HepG2 (cell line): ENCODE results near the gene PRSS36. TPM values are rescaled to one million over a fixed set of nuclear protein-coding genes. Genes with fewer than 3 reads are reported as not detected.

Experiments used
- AKAP8 ChIP-seq: sonication (generic); formaldehyde crosslinking; IDR thresholded peaks from 2 replicates; pipeline ENCODE4 v1.5.1; 2020; ENCODE audit warnings: mild to moderate bottlenecking, missing genetic modification reagents
- ARNT2 ChIP-seq: sonication (generic); formaldehyde crosslinking; IDR thresholded peaks from 2 replicates; pipeline ENCODE4 v1.8.0; 2022; ENCODE audit warnings: mild to moderate bottlenecking, low read depth, missing genetic modification reagents, moderate library complexity
- FOXA3 ChIP-seq: IDR thresholded peaks from 2 replicates; pipeline ENCODE4 v1.6.1; 2016; ENCODE audit warnings: missing genetic modification reagents, missing compliant biosample characterization
- GATAD2A ChIP-seq: IDR thresholded peaks from 2 replicates; pipeline ENCODE4 v1.6.1; 2016
- JUND ChIP-seq: sonication (generic); formaldehyde crosslinking; IDR thresholded peaks from 2 replicates; pipeline ENCODE4 v1.8.0; 2022; ENCODE audit warnings: mild to moderate bottlenecking, missing genetic modification reagents
- KDM2A ChIP-seq: sonication (generic); formaldehyde crosslinking; IDR thresholded peaks from 2 replicates; pipeline ENCODE4 v1.4.0; 2020; ENCODE audit warnings: low read depth, missing genetic modification reagents, borderline replicate concordance
- MIER3 ChIP-seq: IDR thresholded peaks from 2 replicates; pipeline ENCODE4 v1.6.1; 2016; ENCODE audit warnings: missing compliant biosample characterization, borderline replicate concordance
- MYC ChIP-seq: sonication (generic); formaldehyde crosslinking; IDR thresholded peaks from 2 replicates; pipeline ENCODE4 v1.9.0; 2021; ENCODE audit warnings: missing genetic modification reagents, borderline replicate concordance
- NCOA2 ChIP-seq: sonication (generic); formaldehyde crosslinking; IDR thresholded peaks from 2 replicates; pipeline ENCODE4 v1.8.0; 2022; ENCODE audit warnings: inconsistent platforms
- RARA ChIP-seq: IDR thresholded peaks from 2 replicates; pipeline ENCODE4 v1.6.1; 2016; ENCODE audit warnings: missing genetic modification reagents, missing compliant biosample characterization
- SIN3A ChIP-seq: IDR thresholded peaks from 2 replicates; pipeline ENCODE4 v1.6.1; 2011; ENCODE audit warnings: low read depth, mild to moderate bottlenecking, control low read depth, low read length, borderline replicate concordance
- SOX5 ChIP-seq: IDR thresholded peaks from 2 replicates; pipeline ENCODE4 v1.6.1; 2016; ENCODE audit warnings: borderline replicate concordance
- TBX2 ChIP-seq: sonication (generic); formaldehyde crosslinking; IDR thresholded peaks from 2 replicates; pipeline ENCODE4 v1.5.0; 2020; ENCODE audit warnings: missing genetic modification reagents, mild to moderate bottlenecking, borderline replicate concordance
- TFDP1 ChIP-seq: IDR thresholded peaks from 2 replicates; pipeline ENCODE4 v1.6.1; 2016; ENCODE audit warnings: missing compliant biosample characterization, missing genetic modification reagents, borderline replicate concordance
- ZBTB26 ChIP-seq: IDR thresholded peaks from 2 replicates; pipeline ENCODE4 v1.6.1; 2016; ENCODE audit warnings: missing compliant biosample characterization, missing genetic modification reagents, borderline replicate concordance
- ZBTB40 ChIP-seq, 2 experiments: fragments of 450-650 bp in 1 of 2; sonication (generic) in 1 of 2; formaldehyde crosslinking in 1 of 2; IDR thresholded peaks; 2 replicates each; pipeline versions ENCODE4 v1.6.1 to v1.8.0; 2016 to 2022; ENCODE audit warnings: antibody characterized with exemption in 1 of 2, mild to moderate bottlenecking in 1 of 2, missing genetic modification reagents in 1 of 2
- ZNF331 ChIP-seq: sonication (generic); formaldehyde crosslinking; IDR thresholded peaks from 2 replicates; pipeline ENCODE4 v1.4.0; 2020; ENCODE audit warnings: missing genetic modification reagents
- ZNF484 ChIP-seq: sonication (generic); formaldehyde crosslinking; IDR thresholded peaks from 2 replicates; pipeline ENCODE4 v1.5.1; 2020; ENCODE audit warnings: mild to moderate bottlenecking, low read depth, missing genetic modification reagents, borderline replicate concordance
- polyA plus RNA-seq, 8 experiments: library from polyadenylated mRNA; depleted of rRNA in 3 of 8; stranded (reverse) in 7 of 8; unstranded in 1 of 8; fragments of >200 nt; fragmentation: Illumina TruSeq in 4 of 8; extraction: Trizol in 4 of 8; gene quantifications; 2 replicates each; pipeline versions ENCODE4 v1.2.1 to v1.2.3, GENCODE V29; 2011 to 2016; ENCODE audit warnings: low read depth in 4 of 8, missing spikeins in 1 of 8, mixed read lengths in 1 of 8; ENCODE audit not compliant: insufficient read depth in 1 of 8
- total RNA-seq, 5 experiments: library from RNA; depleted of rRNA; stranded (reverse); fragments of >200 nt; fragmentation: Illumina TruSeq; extraction: Trizol; gene quantifications; 2 replicates each; pipeline ENCODE4 v1.2.3, GENCODE V29; 2016; ENCODE audit warnings: low read depth in 1 of 5

PRSS36 gene
- total and polyA plus RNA-seq, 2 of the 13 experiments (the other 11 are each of a cell fraction or from before 2014, with no cell fraction given), result 1.5 to 2.1 TPM

- TF ChIP-seq ZBTB40 (IDR thresholded peaks at IDR 0.05), result no peak
- 0 out of 2 replicates have a peak, but pooled peaks have one; percentile 13 for TF ChIP-seq ZBTB40 (CRISPR knock-in tag; IDR thresholded peaks at IDR 0.05)
- peak; percentile 25; the same call in 1 of the 2 replicates for TF ChIP-seq FOXA3 (CRISPR knock-in tag)
- TF ChIP-seq ZNF331 (CRISPR knock-in tag), result 0 out of 2 replicates have a peak, but pooled peaks have one; percentile 21
- peak; percentile 64 for TF ChIP-seq MYC (CRISPR knock-in tag)
- TF ChIP-seq NCOA2 (CRISPR knock-in tag), result 0 out of 2 replicates have a peak, but pooled peaks have one; percentile 38
- TF ChIP-seq ZBTB26 (CRISPR knock-in tag), result 0 out of 2 replicates have a peak, but pooled peaks have one; percentile 18
- TF ChIP-seq JUND (CRISPR knock-in tag), result no peak
- peak; percentile 23; the same call in 1 of the 2 replicates for TF ChIP-seq GATAD2A (CRISPR knock-in tag)
- peak; percentile 66; the same call in 1 of the 2 replicates for TF ChIP-seq AKAP8 (CRISPR knock-in tag)
- TF ChIP-seq TFDP1, result 0 out of 2 replicates have a peak, but pooled peaks have one; percentile 34
- peak; percentile 42; the same call in 1 of the 2 replicates for TF ChIP-seq TBX2
- TF ChIP-seq MIER3 (CRISPR knock-in tag), result 0 out of 2 replicates have a peak, but pooled peaks have one; percentile 55
- TF ChIP-seq SOX5 (CRISPR knock-in tag), result peak; percentile 55; the same call in 1 of the 2 replicates
- peak; percentile 20; the same call in 1 of the 2 replicates for TF ChIP-seq KDM2A (CRISPR knock-in tag)
- TF ChIP-seq RARA (CRISPR knock-in tag), result 0 out of 2 replicates have a peak, but pooled peaks have one; percentile 18
- peak; percentile 31; the same call in 1 of the 2 replicates for TF ChIP-seq SIN3A
- peak; percentile 32; the same call in 1 of the 2 replicates for TF ChIP-seq ARNT2 (CRISPR knock-in tag)
- no peak for TF ChIP-seq ZNF484 (CRISPR knock-in tag)
Observed at GRCh38 chr16:31093132-31093703, 56.6 kb downstream of the PRSS36 start (continued).
